Astrocyte (in vitro differentiated cells and primary cell): ENCODE measurements around the gene NUDT5.

Experiments used
- EZH2 ChIP-seq: IDR thresholded peaks from 2 replicates; pipeline ENCODE4 v1.6.1; 2012; ENCODE audit warnings: mild to moderate bottlenecking, low read length, inconsistent platforms; ENCODE audit not compliant: insufficient read depth
- TF ChIP-seq, protein P1 (sequence below): IDR thresholded peaks from 2 replicates; pipeline ENCODE4 v1.5.1; 2011; ENCODE audit warnings: low read depth, mild to moderate bottlenecking, inconsistent platforms, low read length, moderate library complexity; ENCODE audit not compliant: insufficient read depth

GRCh38 chr10:12194752-12195271, 879 bp downstream of the NUDT5 start:
- TF ChIP-seq, protein P1, sequence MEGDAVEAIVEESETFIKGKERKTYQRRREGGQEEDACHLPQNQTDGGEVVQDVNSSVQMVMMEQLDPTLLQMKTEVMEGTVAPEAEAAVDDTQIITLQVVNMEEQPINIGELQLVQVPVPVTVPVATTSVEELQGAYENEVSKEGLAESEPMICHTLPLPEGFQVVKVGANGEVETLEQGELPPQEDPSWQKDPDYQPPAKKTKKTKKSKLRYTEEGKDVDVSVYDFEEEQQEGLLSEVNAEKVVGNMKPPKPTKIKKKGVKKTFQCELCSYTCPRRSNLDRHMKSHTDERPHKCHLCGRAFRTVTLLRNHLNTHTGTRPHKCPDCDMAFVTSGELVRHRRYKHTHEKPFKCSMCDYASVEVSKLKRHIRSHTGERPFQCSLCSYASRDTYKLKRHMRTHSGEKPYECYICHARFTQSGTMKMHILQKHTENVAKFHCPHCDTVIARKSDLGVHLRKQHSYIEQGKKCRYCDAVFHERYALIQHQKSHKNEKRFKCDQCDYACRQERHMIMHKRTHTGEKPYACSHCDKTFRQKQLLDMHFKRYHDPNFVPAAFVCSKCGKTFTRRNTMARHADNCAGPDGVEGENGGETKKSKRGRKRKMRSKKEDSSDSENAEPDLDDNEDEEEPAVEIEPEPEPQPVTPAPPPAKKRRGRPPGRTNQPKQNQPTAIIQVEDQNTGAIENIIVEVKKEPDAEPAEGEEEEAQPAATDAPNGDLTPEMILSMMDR: no peak
- TF ChIP-seq EZH2: no peak
